Measurements from ENCODE around the gene TLR4. TPM values are rescaled to one million over a fixed set of nuclear protein-coding genes. Genes with fewer than 3 reads are reported as not detected.

Gene TLR4
- total RNA-seq, 1 experiment from 2014 or later, result 0.07 TPM

GRCh38 chr9:117739206-117739605, 35.0 kb downstream of the TLR4 start:
- H3K9ac ChIP-seq (ENCODE audit: extremely low read depth, insufficient read length, low read length), result no peak overlapping the region
- TF ChIP-seq CTCF (conservative IDR thresholded peaks at IDR 0.05), result no peak

More at GRCh38 chr9:117739206-117739605, 35.0 kb downstream of the TLR4 start:
- no peak overlapping the region for H3K4me3 Mint-ChIP-seq
- H2AK5ac ChIP-seq (ENCODE audit: insufficient read length, low read length), result no peak overlapping the region
- no peaks in the 10 kb centered on the region for H3K23me2 ChIP-seq (ENCODE audit: insufficient read length, low read depth, low read length, poor library complexity, severe bottlenecking)
- no peak overlapping the region for H2BK120ac ChIP-seq (ENCODE audit: low read depth, low read length, poor library complexity, severe bottlenecking)
- H3K27me3 Mint-ChIP-seq (ENCODE audit: low read depth), result no peaks in the 10 kb centered on the region
- no peaks in the 10 kb centered on the region for H4K20me1 ChIP-seq (ENCODE audit: control insufficient read depth, insufficient read depth, insufficient read length)
- H2AFZ ChIP-seq (ENCODE audit: low read length), result no peak overlapping the region
- 0 out of 2 replicates have a peak, but pooled peaks cover 2% of the 10 kb centered on the region for H3K4me1 ChIP-seq (ENCODE audit: insufficient read depth, low read length)
- no peak overlapping the region for H3K14ac ChIP-seq (ENCODE audit: insufficient read depth, low read length)
- H3T11ph ChIP-seq (ENCODE audit: low read length), result no peak overlapping the region
- WGBS (ENCODE audit: extremely low coverage, insufficient read length, low lambda C conversion rate), result no CpG with 5 or more reads among the region's 10 CpGs
- no peaks in the 10 kb centered on the region; a peak in 2 of 4 replicates for H3K4me1 Mint-ChIP-seq
- H3K36me3 Mint-ChIP-seq (ENCODE audit: insufficient read depth in 1 of 3, low read depth in 3 of 3), result no peaks in the 10 kb centered on the region
- no peaks in the 10 kb centered on the region for H3K9me3 Mint-ChIP-seq
- H2BK15ac ChIP-seq (ENCODE audit: low read depth, low read length), result no peak overlapping the region
- no peak overlapping the region for H3K27ac ChIP-seq (ENCODE audit: insufficient read length, low read depth, low read length)
- H3K56ac ChIP-seq (ENCODE audit: insufficient read length, low read depth, low read length), result no peak overlapping the region
- H3K18ac ChIP-seq (ENCODE audit: insufficient read length, low read depth, low read length), result no peak overlapping the region
- no peaks in the 10 kb centered on the region for H3K79me2 ChIP-seq (ENCODE audit: insufficient read depth, low read length)
- no peak overlapping the region for H3K4ac ChIP-seq (ENCODE audit: low read depth, low read length)
- H2BK5ac ChIP-seq (ENCODE audit: insufficient read length, low read length), result no peak overlapping the region
- no peak overlapping the region for H2BK20ac ChIP-seq (ENCODE audit: low read depth, low read length, poor library complexity, severe bottlenecking)
- no peak overlapping the region for H4K5ac ChIP-seq (ENCODE audit: insufficient read length, low read depth, low read length)
- no peaks in the 10 kb centered on the region for H3K79me1 ChIP-seq (ENCODE audit: insufficient read depth, low read depth, low read length, poor library complexity, severe bottlenecking)
- no peak overlapping the region for H3K4me2 ChIP-seq (ENCODE audit: insufficient read depth, insufficient read length, low read length)
- no peaks in the 10 kb centered on the region for H3K9me3 ChIP-seq (ENCODE audit: control insufficient read depth, low read depth, low read length)
- DNase-seq, result no peak
- no peaks in the 10 kb centered on the region for H3K27me3 ChIP-seq (ENCODE audit: insufficient read depth, low read length)
- no peak overlapping the region for H4K91ac ChIP-seq (ENCODE audit: insufficient read length, low read depth, low read length)
- no peak overlapping the region for H4K8ac ChIP-seq (replicated peaks; ENCODE audit: insufficient read length, low read depth, low read length)
- H3K27ac Mint-ChIP-seq, result no peak overlapping the region
- no peak overlapping the region for H3K23ac ChIP-seq (ENCODE audit: insufficient read length, low read depth, low read length)
- no peak overlapping the region for H2BK12ac ChIP-seq (ENCODE audit: insufficient read length, low read depth, low read length)
